NCI-H82 treated with DMSO at 0.1 percent for 48 hours (cell line): ENCODE results near the gene PHC2.

Source experiments
- DNase-seq: peaks from one replicate; lab custom pipeline; 2025; ENCODE audit not compliant: unreplicated experiment; lab: John Stamatoyannopoulos, UW

PHC2 gene

DNA sequence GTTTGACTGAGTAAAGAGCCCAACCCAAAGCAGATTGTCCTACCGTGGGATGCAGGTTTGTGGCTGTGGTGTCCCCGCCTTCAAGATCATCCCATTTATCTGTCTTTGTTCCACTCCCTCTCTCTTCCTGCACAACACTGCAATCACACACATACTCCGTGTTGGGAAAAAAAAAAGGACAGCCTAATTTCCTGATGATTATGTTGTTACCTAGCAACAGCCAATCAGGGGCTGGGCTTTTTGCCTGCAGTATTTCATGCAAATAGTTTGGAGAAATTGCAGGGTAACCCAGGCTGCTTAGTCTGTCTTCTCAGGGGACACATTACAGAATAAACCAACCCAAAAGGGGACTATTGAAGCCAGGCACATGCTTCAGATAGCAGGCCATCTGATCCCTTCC lies 38.3 kb downstream of the PHC2 start:
- DNase-seq, result no peak

DNA sequence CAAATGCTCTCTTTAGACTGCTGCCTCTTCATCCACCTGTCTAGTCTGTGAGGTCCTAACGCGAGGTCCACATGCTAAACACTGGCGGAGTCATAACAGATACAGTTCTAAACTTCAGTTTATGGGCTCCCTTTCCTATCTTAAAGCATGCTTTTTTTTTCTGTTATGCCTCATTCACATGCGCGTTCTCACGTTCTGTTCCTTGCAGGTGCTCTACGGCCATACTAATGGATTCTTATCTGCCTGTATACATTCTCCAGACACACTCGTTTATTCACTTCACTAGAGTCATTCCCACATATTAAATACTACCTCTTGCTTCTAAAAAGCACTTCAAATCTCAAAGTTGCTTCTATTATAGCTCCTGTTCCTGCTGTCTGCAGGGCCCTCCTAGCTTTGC lies 38.7 kb downstream of the PHC2 start:
- no peak for DNase-seq

DNA sequence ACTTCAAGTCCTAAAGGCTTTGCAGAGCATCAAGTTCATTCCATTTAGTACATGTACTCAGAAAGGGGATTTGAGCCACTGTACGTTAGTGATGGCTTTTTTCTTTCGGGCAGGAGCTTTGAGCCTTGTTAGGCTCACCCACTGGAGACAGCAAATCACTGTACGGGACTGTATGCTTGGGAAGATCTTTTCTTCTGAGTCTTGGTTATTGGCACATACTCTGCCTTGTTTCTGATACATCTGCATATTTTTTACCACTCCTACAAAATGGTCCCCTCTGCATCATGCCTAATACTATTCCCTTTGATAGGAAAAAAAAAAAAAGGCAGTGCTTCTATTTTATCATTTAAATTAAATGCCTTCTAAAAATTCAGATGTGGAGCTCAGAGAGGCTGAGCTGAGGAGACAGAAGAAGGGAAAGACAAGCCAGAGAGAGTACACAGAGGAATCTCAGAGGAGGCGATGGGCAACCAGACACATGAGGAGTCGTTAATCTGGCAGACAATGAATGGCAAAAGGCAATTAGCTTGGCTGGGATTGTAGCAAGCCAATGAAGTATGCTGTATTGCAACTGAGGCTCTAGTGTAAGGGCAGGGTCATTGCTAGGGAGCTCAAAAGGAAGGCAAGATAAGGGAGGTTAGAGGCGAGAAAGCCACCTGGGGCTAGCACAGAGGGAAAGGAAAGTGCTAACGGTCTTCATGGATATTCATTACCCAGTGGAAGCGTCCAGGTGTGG lies 39.4 kb downstream of the PHC2 start:
- no peak for DNase-seq

DNA sequence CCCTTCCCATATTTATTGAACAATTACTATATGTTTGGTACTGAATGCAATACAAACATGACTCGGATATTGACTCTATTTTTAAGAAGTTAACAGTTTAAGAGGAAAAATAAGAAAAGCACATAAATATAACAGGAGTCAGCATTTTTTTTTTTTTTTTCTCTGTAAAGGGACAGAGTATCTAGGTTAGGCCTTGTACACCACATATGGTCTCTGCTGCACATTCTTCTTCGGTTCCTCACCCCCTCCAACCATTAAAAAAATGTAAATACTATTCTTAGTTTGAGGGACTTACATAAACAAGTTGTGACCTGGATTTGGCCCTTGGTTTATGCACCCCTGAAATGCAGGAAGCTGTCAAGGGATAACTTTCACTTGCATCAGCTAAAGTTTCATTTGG lies 40.4 kb downstream of the PHC2 start:
- DNase-seq, result no peak

DNA sequence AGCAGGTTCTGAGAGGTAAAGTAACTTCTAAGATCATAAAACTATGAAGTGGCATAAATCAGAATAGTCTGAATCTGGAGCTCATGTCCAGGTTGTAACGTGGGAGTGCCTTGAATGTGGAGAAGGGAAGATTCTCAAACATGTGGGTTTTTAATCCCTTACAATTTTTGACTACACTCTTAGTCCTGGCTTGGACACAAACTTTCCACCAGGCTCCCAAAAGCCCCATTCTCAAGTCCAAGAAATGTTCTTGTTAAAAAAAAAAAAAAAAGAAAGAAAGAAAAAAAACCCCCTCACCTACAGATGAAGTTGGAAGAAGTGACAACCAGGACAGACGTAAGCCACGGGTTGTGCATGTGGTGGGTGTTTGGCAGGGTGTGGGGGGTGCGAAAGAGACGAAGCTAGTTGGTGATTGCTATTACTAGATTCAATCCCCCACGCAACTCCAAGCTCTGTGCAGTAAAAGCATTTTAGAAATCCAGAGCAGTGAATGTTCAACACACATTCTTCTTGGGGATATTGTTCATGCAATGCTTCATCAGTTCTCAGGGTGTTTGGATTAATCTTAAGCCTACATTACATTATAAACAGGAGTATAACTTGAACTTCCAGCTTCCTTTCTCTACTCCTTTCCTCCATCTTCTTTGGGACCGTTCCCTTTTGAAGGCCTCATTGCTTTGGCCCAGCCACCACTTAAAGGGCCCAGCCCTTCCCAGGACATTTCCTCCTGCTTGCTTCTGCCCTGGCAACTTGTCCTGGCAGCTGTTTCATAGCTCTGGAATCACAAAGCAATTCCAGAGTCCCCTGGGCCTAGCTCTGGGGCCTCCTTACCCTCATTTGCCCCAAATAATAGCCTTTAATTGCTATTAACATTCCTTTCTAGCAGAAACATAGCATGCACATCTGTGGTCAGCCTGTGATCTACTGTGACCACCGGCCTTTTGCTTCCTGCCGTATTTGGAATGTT lies 41.8 kb downstream of the PHC2 start:
- no peak for DNase-seq

DNA sequence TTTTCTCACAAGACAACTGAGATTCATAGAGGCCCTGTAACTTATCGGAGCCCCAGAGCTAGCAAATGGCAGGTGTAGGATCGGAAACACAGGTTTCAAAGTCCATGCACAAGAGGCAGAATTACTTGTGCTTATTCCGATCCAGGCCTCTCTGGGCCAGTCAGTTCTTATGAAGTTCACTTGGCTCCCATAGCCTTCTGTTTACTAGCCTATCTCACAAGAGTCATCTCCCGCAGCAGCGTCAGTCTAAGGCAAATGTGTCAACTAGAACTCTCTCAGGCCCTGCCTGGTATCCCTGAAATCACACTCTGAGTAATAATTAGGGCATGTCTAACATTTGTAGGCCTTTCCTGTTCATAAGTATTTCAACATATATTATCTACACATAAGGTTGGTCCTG lies 43.3 kb downstream of the PHC2 start:
- no peak for DNase-seq

DNA sequence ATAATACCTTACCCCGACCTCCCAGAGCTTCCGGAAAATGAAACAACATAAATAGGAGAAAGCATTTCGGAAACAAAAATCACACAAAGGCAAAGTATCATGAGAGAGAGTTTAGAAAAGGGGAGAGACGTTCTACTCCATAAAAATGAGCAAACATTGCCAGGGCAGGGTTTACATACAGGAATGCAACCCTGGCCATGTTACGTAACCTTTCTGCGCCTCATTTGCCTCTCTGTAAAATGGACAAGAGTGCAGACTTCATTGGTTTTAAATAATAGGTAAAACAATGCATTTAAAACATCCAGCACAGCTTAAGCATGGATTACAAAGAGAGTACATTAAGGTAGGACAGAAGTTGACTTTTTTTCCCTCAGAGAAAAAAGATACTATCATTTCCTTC lies 45.6 kb downstream of the PHC2 start:
- no peak for DNase-seq

DNA sequence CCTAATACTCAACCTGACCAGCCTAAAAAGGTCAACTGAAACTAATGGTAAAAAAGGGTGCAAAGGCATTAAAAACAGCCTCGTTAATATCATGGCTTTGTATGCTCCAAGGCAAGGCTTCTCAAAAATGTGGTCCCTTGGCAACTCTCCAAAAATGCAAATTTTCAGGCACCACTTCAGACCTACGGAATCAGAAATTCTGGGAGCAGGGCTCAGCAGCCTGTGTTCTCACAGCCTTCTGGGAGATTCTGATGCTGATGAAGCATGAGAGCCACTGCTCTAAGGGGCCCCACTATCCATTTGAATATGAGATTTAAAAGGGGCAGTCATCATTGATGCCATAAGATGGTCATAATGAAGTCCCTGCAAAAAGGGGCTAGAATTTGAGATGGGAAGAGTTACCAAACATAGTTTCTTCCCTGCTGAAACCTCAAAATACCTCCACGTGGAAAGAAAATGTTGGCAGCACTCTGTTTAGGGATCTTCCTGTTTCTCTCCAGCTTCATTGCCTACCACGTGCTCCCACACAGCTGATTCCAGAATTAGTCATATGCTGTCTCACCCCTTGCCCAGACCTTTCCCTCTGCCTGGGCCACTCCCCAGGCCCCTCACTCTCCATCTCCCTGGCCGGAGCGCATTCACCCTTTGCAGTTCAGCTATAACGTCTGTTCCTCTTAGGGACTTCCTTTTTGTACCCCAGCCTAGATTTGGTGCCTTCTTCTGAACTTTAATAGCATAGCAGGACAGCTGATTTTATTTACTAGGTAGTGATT lies 46.7 kb downstream of the PHC2 start:
- DNase-seq, result no peak

DNA sequence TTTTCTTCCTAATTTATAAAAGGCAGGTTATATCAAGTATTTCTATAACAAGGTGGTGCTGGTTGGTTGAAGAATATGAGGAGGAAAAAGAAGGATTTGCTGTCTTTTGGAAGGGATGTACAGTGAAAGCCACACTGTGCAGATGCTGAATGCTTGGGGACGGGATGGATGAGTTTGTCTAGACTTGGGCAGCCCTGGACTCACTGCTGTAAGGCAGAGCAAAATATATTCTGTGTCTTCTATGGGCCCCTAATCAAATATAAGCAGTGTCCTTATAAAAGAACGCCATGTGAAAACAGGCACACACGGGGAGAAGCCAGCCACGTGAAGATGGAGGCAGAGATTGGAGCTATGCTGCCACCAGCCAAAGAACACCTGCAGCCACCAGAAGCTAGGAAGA lies 47.4 kb downstream of the PHC2 start:
- no peak for DNase-seq

DNA sequence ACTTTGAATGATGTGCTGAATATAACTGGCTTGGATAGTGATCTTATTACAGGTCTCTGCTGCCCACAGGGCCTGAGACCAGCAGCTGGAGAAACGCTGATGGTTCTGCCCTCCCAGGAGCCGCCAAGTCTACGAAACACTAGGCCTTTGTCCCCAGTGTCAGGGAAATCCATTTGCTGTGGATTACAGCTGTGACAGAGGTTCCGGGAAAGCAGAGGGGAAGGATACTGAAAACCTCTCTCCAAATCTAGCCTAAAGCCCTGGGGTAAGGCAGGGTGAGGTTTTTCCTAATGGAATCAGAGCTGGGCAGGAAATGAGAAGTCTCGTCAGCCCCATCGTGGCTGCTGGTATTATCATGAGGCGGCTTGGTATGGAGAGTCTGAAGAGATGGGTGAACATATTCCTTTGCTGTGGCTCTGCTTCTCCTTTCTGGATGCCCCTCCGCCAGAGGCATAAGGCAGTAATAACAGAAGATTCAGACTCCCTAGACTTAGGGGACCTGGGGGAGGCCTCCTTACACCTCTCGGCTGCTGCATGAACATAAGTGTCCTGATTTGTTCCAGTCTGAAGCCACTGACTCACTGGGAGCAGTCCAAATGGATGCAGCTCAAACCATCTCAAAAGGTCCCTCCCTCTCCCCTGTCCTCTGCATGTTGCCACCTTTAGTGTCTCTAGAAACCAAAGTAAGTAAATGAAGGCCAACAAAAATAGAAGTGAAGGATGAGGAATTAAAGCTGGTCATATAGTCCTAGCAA lies 48.1 kb downstream of the PHC2 start:
- DNase-seq, result peak; percentile 65

DNA sequence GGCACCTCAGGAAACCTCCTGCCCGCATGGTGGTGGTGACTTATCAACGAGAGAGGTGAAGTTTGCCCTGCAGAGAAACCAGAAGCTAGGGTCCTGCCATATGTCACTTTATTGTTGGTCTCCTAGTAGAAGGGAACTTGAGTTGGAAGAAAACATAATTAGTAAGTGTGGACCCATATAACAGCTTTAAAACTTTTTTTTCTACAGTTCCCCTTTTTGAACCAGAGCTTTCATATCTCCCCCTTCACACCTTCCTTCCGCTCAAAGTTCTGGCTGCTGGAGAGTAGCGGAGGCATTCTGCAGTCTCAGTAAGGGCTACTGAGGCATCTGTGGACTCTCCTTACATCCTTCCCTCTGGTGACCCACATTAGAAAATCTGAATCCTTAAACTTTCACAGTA lies 48.9 kb downstream of the PHC2 start:
- DNase-seq, result no peak

DNA sequence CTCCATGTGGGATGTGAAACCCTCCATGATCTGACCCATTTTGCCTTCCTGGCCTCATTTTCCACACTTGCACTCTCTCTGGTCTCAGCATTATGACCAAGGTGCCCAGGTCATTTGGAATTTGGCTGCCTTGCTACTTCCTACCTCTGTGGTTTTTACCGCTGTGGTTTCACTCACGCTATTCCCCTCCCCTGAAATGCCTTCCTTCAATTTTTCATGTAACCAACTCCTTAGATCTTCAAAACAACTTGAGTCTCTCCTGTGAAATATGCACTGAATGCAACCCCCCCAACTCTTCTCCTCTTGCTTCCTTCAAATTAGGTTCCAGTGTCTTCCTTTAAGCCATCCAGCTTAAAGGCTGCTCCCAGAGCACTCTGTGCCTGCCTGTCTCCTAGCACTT lies 50.1 kb downstream of the PHC2 start:
- no peak for DNase-seq

DNA sequence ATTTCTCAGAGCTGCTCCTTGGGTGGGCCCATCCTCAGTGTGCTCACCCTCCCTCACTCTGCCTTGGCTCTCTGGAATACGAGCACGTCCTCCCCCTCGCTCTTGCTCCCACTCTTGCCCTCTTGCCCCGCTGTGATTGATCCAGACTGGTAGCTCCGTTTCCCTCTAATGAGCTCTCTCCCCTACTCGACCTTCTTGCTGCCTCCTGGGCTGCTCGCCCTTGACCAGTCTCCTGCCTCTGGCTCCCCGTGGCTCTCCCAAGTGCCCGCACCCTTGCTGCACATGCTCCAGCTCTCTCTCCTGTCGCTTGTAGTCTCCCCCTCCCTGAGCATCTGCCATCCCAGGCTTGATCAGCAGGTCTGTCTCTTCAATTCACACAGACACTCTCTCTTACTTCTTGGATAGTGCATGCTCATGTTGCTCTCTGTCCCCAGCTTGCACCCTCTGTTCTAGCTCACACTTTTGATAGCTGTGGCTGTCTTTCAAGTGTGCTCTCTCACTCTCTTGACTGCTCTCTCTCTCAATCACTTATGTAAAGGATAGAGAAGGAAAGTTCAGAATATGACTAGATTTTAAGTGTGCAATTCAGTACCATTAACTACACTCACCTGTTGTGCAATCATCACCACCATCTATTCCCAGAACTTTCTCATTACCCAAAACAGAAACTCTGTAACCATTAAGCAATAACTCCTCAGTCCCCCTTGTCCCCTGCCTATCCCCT lies 51.1 kb downstream of the PHC2 start:
- DNase-seq, result no peak

DNA sequence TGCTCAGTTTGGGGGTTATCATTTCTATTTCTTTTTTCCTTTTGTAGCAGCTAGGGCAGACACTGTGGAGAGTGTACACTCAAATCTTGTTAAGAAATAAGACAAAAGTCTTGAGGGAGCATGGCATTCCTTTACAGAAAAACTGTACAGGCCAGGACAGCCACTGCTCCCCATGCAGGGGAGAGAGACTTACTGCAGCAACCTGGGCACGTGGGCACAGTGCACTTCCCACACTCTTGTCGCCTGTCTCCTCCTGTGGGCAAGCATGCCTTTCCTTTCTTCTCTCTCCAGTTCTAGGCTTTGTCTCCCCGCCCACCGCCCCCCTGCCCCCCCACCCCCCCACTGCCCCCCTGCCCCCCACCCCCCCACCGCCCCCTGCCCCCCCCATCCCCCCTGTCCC lies 51.9 kb downstream of the PHC2 start:
- no peak for DNase-seq

DNA sequence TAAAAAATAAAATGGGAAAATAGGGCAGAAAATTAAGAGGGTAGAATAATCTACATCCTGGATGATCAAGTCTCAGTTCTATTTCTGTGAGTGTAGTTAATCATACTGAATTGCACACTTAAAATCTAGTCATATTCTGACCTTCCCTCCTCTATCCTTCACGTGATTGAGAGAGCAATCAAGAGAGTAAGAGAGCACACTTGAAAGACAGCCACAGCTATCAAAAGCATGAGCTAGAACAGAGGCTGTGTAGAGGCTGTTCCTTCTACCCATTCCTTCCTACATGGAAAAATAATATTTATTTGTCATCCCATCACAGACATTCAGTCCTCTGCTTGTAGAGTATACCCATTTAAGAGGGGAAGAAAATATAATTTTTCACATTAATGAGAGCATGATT lies 52.4 kb downstream of the PHC2 start:
- DNase-seq, result no peak

DNA sequence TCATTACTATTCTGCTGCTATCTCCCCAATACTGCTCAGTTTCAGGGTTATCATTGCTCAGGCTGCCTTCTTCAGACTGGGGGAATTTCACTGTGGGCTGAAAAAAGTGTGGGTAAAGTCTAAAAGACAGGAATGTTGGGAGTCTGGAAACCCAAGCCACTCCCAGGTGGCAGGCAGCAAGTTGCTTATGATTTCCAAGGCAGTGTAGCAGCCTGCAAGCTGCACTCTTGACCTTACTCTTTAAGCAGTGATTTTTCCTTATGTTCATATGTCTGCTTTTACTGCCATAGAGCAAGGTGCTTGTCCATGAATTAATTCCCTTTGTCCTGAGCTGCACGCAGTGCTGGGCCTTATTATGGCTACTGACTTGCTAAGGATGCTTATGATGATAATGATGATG lies 53.1 kb downstream of the PHC2 start:
- DNase-seq, result no peak

DNA sequence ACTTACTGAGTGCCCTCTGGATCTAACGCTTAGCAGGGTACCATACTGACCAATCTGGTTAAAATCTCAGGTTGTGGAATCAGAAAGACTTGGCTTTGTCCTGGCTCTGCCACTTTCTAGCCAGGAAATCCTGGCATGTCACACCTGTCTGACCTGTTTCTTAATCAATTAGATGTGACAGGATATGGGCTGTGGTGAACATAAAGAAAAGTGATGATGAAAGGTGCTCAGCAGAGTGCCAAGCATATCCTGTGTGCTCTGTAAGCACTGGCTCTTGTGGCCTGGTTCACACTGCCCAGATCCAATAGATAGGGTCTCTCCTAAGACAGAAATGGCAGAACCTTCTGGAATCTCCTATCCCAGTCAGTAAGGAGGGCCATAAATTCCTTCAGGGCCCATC lies 53.9 kb downstream of the PHC2 start:
- DNase-seq, result no peak

DNA sequence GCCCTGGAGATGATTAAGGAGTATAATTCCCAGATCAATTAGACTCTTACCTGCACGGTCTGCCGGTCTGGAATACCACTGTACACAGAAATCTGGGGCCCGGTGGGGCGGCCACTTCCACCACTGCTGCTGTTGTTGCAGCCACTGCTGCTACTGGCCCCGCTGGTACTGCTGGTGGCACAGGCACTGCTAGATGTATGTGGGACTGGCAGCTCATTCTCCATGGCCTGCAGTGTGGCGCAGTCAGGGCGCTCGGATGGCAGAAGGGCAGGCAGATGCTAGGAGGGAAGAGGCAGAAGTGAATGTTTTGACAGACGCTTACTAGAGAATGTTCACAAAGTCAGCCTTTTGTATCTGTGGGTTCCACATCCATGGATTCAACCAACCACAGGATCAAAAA lies 55.6 kb downstream of the PHC2 start:
- no peak for DNase-seq

DNA sequence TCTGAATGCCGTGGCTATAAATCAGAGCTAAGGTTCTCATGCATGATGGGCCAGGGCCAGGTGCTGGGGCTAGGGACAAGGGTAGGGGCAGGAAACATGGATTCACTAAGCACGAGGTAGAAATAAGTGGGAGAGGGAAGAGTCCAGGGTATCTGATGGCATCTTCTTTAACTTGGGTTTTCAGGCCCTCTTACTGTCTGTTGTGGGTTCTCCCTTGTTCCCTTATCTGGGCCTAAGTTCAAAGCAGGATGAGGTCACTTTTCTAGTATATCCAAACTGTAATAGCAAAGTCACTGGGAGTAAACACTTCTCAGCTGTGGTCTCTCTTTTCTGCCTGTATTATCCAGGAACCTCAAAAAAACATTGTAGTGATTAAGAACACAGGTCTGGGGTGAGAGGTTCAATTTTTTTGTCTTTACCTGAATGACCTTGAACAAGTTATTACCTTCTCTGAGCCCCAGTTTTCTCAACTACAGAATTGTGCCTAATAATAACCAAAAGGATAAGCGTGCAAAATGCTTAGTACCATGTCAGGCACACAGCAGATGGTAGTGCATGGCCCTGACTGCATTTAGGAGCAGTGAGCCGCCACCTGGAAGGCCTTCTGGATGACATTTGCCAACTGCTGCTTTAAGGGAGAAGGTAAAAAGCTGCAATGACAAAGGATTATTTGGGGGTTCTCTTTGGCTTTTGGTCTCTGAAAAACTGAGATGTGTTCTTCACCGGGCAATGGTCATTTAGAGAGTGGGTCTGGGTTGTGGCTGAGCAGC lies 56.4 kb downstream of the PHC2 start:
- DNase-seq, result no peak

DNA sequence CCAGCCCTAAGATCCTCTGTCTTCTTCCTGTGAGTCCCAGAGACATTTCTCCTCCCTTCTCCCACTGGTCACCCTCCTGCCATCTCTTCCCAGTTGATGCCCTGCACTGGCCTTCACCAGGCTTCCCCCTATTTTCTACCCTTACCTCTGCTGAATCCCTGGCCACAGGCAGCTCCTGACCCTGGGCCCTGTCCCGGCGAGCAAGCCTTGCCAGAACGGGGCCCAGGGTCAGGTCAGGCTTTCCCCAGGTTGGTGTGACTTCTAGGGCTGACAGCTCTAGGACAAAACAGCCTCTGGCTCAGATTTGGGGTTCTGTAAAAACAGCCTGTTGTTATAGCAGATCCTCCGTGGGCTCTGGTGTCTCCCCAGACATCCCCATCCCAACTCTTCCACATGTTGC lies 57.3 kb downstream of the PHC2 start:
- no peak for DNase-seq
